ENCODE results near the gene MCF2L. TPM values are rescaled to one million over a fixed set of nuclear protein-coding genes. Genes with fewer than 3 reads are reported as not detected.

The MCF2L gene
- total and polyA plus RNA-seq, 10 of the 15 experiments (the other 5 are each of a cell fraction or from before 2014, with no cell fraction given), result 0.06 to 1.1 (median 0.21) TPM; not detected in 2

DNA sequence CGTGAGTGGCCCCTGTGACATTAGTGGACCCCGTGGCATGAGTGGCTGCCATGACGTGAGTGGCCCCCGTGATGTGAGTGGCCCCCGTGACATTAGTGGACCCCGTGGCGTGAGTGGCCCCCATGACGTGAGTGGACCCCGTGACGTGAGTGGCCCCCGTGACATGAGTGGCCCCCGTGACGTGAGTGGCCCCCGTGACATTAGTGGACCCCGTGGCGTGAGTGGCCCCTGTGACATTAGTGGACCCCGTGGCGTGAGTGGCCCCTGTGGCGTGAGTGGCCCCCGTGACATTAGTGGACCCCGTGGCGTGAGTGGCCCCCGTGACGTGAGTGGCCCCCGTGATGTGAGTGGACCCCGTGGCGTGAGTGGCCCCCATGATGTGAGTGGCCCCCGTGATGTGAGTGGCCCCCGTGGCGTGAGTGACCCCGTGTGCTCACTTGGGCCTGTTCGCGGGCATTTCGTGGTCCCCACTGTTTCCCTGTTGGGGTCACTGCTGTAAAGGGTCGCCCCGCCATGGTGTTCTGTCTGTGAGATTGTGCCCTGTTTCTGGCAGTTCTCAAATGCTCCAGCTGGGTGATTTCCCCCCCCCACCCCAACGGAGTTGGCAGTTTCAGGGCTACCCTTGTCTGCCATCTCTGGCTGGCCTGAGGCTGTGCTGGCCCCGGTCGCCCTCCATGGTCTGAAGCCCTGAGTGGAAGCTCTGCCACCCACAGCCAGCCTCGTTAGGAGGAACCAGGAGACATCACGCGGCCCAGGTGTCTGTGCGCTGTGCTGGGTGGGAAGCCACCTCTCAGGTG lies 64.2 kb downstream of the MCF2L start:
- in situ Hi-C loops (cut with MboI) (no loop called here), intact Hi-C loops (cut with micrococcal nuclease; ENCODE audit: unreplicated experiment) (no loop called here)
- Histone ChIP-seq H3K4me2 (ENCODE audit: control insufficient read depth, insufficient read depth) (no peak overlapping the region), H3K27me3 (replicated peaks in 1 of 2; ENCODE audit: control insufficient read depth in 2 of 2, insufficient read depth in 2 of 2, low read length in 1 of 2) (no peaks in the 10 kb centered on the region; a peak in 1 of 4 replicates), H3K9ac (ENCODE audit: control insufficient read depth, insufficient read depth, low read length) (no peak overlapping the region), H3K9me3 (replicated peaks; ENCODE audit: control insufficient read depth, insufficient read depth, low read length) (no peaks in the 10 kb centered on the region), H3K4me1 (ENCODE audit: control insufficient read depth, insufficient read depth, low read length) (no peaks in the 10 kb centered on the region), H2AFZ (ENCODE audit: control insufficient read depth, low read depth, low read length) (no peak overlapping the region), H3K79me2 (ENCODE audit: control insufficient read depth, insufficient read depth, low read length) (no peaks in the 10 kb centered on the region), H3K27ac (ENCODE audit: control insufficient read depth, insufficient read depth) (no peak overlapping the region), H4K20me1 (ENCODE audit: control insufficient read depth, insufficient read depth) (no peaks in the 10 kb centered on the region), H3K4me3 (no peak overlapping the region), H3K36me3 (ENCODE audit: control insufficient read depth in 2 of 2, insufficient read depth in 2 of 2, low read length in 1 of 2) (no peaks in the 10 kb centered on the region)
- DNase-seq (ENCODE audit: low read depth, low spot score) (no peak), ATAC-seq (no peak), FAIRE-seq (no peak)
- WGBS (ENCODE audit: insufficient coverage, insufficient replicate concordance, low lambda C conversion rate, missing lambda C conversion rate), result 76% methylated on average over 41 of the region's 43 CpGs
- TF ChIP-seq MEF2B (IDR thresholded peaks at IDR 0.05; ENCODE audit: partially characterized antibody, poor library complexity, severe bottlenecking) (no peak), REST (IDR thresholded peaks at IDR 0.05; ENCODE audit: low read depth, low read length) (no peak), ZBTB40 (IDR thresholded peaks at IDR 0.05; ENCODE audit: borderline replicate concordance) (no peak), HDAC6 (IDR thresholded peaks at IDR 0.05; ENCODE audit: unreplicated experiment) (no peak), CTCF (IDR thresholded peaks at IDR 0.05 in 2 of 3, conservative IDR thresholded peaks at IDR 0.05 in 1 of 3; ENCODE audit: control insufficient read depth in 2 of 3, extremely low read depth in 1 of 3, insufficient read depth in 1 of 3, low read depth in 3 of 3, low read length in 3 of 3) (no peak), MTA2 (IDR thresholded peaks at IDR 0.05; ENCODE audit: low read depth) (no peak)
- no TSS peak for BruUV-seq (replicated peaks)
- ChIA-PET CTCF (no interaction called here), POLR2A (no interaction called here), SMC1A (ENCODE audit: uncharacterized antibody, unreplicated experiment) (no interaction called here), RAD21 (ENCODE audit: unreplicated experiment) (no interaction called here)
